Measurements from ENCODE around the gene HELQ.
"Not testable (repeated sequence)": the region's sequence is repeated elsewhere in the genome, so short reads cannot be mapped to it uniquely, and the experiment has no call there.

Gene HELQ

DNA sequence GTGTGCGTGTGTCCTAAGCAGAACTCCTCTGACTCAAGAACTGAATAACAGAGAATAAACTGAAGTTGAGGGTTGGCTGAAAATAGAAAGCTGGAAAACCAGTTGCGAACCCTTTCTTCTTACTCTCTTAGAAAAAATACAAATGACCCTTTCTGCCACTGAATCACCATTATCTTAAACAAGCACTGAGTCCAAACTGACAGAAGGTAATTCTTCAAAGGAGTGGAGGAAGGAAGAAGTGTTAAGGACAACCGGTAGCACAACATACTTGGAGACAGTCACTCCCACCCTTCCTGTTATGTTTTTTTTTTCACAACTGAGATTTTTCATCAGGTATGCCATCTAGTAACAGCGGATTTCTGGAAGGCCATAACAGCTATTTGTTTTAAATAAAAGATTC lies 38.1 kb downstream of the HELQ start:
- H3K4me3 ChIP-seq (ENCODE audit: low read depth, low read length): no peak overlapping the region
- DNase-seq: no peak
- TF ChIP-seq, protein P1, sequence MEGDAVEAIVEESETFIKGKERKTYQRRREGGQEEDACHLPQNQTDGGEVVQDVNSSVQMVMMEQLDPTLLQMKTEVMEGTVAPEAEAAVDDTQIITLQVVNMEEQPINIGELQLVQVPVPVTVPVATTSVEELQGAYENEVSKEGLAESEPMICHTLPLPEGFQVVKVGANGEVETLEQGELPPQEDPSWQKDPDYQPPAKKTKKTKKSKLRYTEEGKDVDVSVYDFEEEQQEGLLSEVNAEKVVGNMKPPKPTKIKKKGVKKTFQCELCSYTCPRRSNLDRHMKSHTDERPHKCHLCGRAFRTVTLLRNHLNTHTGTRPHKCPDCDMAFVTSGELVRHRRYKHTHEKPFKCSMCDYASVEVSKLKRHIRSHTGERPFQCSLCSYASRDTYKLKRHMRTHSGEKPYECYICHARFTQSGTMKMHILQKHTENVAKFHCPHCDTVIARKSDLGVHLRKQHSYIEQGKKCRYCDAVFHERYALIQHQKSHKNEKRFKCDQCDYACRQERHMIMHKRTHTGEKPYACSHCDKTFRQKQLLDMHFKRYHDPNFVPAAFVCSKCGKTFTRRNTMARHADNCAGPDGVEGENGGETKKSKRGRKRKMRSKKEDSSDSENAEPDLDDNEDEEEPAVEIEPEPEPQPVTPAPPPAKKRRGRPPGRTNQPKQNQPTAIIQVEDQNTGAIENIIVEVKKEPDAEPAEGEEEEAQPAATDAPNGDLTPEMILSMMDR (IDR thresholded peaks at IDR 0.05; ENCODE audit: low read depth, low read length): no peak
- no peaks in the 10 kb centered on the region for H3K9me3 ChIP-seq
- H3K4me1 ChIP-seq: no peaks in the 10 kb centered on the region
- peaks cover 12% of the 10 kb centered on the region for H3K36me3 ChIP-seq
- no peaks in the 10 kb centered on the region for H3K27me3 ChIP-seq

DNA sequence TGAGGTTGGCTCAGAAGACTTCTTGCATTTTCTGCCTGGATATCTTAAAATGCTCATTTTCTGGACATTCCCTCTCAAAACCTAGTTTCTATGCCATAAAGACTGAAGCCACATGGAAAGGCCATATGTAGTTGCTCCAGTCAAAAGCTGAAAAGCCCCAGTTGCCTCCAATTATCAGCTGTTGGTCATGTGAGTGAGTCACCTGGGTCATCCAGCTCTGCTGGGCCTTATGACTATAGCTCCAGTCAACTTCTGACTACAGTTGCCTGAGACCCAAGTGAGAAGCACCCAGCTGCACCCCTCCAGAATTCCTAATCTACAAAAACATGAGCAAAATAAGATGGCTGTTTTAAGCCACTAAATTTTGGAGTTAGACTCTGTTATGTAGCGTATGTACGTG lies 41.9 kb downstream of the HELQ start:
- Histone ChIP-seq H3K27me3 (no peaks in the 10 kb centered on the region), H3K4me1 (no peaks in the 10 kb centered on the region), H3K9me3 (no peaks in the 10 kb centered on the region), H3K36me3 (peaks cover 6% of the 10 kb centered on the region), H3K4me3 (ENCODE audit: low read depth, low read length) (no peak overlapping the region)
- TF ChIP-seq, protein P1 (IDR thresholded peaks at IDR 0.05; ENCODE audit: low read depth, low read length): no peak
- DNase-seq: no peak

DNA sequence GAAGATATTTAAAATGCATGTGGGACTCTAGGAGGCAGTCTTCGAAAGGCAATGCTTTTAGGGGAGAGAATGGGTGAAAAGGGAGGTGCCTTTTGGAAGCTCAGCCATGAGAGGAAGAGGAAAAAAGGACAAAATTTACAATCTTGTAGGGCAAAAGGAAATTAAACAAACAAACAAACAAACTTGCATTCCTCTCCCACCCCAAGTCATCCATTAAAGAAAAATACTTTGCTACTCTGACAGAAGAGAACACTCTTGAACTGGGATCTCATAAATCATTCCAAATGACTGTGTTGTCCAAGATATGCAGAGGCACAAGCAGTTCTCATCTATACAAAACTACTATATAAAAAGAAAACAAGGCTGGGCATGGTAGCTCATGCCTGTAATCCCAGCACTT lies 46.7 kb downstream of the HELQ start:
- Histone ChIP-seq H3K36me3 (no peaks in the 10 kb centered on the region; the same call in 1 of the 2 replicates), H3K4me3 (ENCODE audit: low read depth, low read length) (no peak overlapping the region), H3K27me3 (no peaks in the 10 kb centered on the region), H3K4me1 (no peaks in the 10 kb centered on the region), H3K9me3 (no peaks in the 10 kb centered on the region)
- no peak for DNase-seq
- TF ChIP-seq, protein P1 (IDR thresholded peaks at IDR 0.05; ENCODE audit: low read depth, low read length): no peak

DNA sequence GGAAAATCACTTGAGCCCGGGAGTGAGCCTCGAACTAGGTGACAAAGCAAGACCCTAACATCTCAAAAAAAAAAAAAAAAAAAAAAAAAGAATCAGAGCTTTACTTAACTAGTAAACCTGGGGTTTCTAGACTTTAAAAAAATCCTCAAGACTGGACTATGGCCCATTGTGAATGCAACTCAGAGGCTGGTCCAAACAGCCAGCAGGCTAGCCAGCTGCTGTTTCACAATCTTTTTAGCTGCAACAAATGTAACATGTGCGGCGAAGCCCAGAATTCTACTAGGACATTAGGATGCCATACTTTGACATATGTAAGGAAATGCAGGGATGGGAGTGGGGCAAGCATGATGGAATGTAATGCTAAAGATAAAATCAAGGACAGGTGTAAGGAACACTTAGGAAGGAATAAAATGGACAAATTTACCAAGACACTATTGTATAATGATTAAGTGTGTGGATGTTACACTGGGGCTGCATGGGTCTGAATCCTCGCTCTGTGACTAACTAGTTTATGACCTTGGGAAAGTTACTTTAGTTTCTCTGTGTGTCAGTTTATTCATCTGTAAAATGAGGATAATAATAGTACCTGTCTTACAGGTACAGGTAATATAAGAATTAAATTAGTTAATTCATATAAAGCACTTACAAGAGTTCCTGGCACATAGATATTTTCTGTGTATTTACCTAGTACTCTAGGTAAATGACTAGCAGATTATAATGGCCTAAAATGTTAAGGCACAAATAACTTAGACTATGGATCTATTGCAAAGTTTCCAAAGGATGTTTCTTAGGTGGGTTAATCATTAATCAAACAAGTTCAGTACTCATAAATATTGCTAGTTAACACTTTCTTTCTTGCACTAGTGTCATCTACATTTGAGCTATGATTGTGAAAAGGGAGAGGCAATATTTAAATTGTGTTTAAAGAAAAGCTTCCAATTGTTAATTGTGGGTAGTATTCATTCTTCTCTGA lies 49.5 kb downstream of the HELQ start:
- Histone ChIP-seq H3K4me3 (ENCODE audit: low read depth, low read length) (no peak overlapping the region), H3K36me3 (no peaks in the 10 kb centered on the region; the same call in 1 of the 2 replicates), H3K27me3 (no peaks in the 10 kb centered on the region), H3K9me3 (no peaks in the 10 kb centered on the region), H3K4me1 (no peaks in the 10 kb centered on the region)
- no peak for DNase-seq
- TF ChIP-seq, protein P1 (IDR thresholded peaks at IDR 0.05; ENCODE audit: low read depth, low read length): no peak

DNA sequence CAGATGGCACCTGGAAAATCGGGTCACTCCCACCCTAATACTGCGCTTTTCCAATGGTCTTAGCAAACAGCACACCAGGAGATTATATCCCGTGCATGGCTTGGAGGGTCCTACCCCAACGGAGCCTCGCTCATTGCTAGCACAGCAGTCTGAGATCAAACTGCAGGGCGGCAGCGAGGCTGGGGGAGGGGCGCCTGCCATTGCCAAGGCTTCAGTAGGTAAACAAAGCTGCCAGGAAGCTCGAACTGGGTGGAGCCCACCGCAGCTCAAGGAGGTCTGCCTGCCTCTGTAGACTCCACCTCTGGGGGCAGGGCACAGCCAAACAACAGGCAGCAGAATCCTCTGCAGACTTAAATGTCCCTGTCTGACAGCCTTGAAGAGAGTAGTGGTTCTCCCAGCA lies 57.5 kb downstream of the HELQ start:
- H3K4me3 ChIP-seq (ENCODE audit: low read depth, low read length); H3K27me3 ChIP-seq; H3K36me3 ChIP-seq; DNase-seq; H3K9me3 ChIP-seq; H3K4me1 ChIP-seq: not testable (repeated sequence)

DNA sequence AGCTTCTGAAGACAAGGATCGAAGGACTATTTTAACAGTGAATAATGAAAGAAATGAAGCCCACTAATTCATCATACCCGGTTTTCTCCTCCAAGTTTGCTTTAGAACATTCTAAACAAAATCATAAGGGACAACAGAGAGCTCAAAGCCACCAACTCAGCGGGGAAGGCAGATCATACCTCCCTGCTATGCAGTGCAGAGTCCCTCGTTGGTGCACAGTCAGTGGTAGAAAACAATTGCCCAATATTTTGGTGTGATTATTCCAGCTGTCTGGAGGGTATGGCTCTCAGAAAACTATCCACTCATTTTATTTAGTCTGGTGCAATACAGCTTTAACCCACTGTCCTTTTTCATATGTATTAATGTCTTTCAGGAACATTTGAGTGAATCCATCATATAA lies 61.7 kb downstream of the HELQ start:
- TF ChIP-seq, protein P1 (IDR thresholded peaks at IDR 0.05; ENCODE audit: low read depth, low read length): no peak
- H3K27me3 ChIP-seq: no peaks in the 10 kb centered on the region

More for the DNA sequence above, 61.7 kb downstream of the HELQ start:
- H3K9me3 ChIP-seq: no peaks in the 10 kb centered on the region
- H3K36me3 ChIP-seq: no peaks in the 10 kb centered on the region
- DNase-seq: no peak
- no peak overlapping the region for H3K4me3 ChIP-seq (ENCODE audit: low read depth, low read length)
- no peaks in the 10 kb centered on the region for H3K4me1 ChIP-seq
